GM12878 (cell line): ENCODE measurements around the gene AANAT.

Experiments
- BACH1 ChIP-seq: fragments of 450-650 bp; IDR thresholded peaks from 2 replicates; pipeline ENCODE4 v1.6.1; 2017; ENCODE audit warnings: mild to moderate bottlenecking, borderline replicate concordance
- FOS ChIP-seq: IDR thresholded peaks from 3 replicates; pipeline ENCODE4 v1.6.1; 2011; ENCODE audit warnings: borderline replicate concordance; ENCODE audit not compliant: insufficient read length; ENCODE audit errors: extremely low read depth
- PAX8 ChIP-seq: fragments of 450-650 bp; IDR thresholded peaks from 2 replicates; pipeline ENCODE4 v1.6.1; 2017; ENCODE audit warnings: mild to moderate bottlenecking, moderate library complexity
- REST ChIP-seq: IDR thresholded peaks from 2 replicates; pipeline ENCODE4 v1.6.1; 2012; ENCODE audit warnings: mild to moderate bottlenecking, low read depth, low read length
- RFX5 ChIP-seq: IDR thresholded peaks from 2 replicates; pipeline ENCODE4 v1.6.1; 2011; ENCODE audit warnings: low read depth, low read length, improper control_type of control experiment
- SMC3 ChIP-seq: IDR thresholded peaks from 2 replicates; pipeline ENCODE4 v1.6.1; 2011; ENCODE audit warnings: low read length, improper control_type of control experiment, borderline replicate concordance
- SRF ChIP-seq, 2 experiments: IDR thresholded peaks; 2 replicates each; pipeline ENCODE4 v1.6.1; 2011; ENCODE audit warnings: low read depth in 2 of 2, low read length in 2 of 2, mild to moderate bottlenecking in 1 of 2, moderate library complexity in 1 of 2
- TAF1 ChIP-seq: IDR thresholded peaks from 2 replicates; pipeline ENCODE4 v1.6.1; 2011; ENCODE audit warnings: mild to moderate bottlenecking, low read depth, low read length, borderline replicate concordance
- YY1 ChIP-seq: IDR thresholded peaks from 2 replicates; pipeline ENCODE4 v1.6.1; 2011; ENCODE audit warnings: low read depth, mild to moderate bottlenecking, low read length
- ZBTB40 ChIP-seq: fragments of 450-650 bp; IDR thresholded peaks from 2 replicates; pipeline ENCODE4 v1.6.1; 2016; ENCODE audit warnings: mild to moderate bottlenecking, moderate library complexity, borderline replicate concordance
- ZNF217 ChIP-seq: fragments of 450-650 bp; IDR thresholded peaks from 2 replicates; pipeline ENCODE4 v1.6.1; 2017; ENCODE audit warnings: antibody characterized with exemption, mild to moderate bottlenecking
- TF ChIP-seq, protein P1 (sequence below), 3 experiments: IDR thresholded peaks in 2 of 3; conservative IDR thresholded peaks in 1 of 3; 2 replicates each; pipeline ENCODE4 v1.5.1; 2011; ENCODE audit warnings: low read depth in 3 of 3, low read length in 3 of 3, mild to moderate bottlenecking in 3 of 3, control low read depth in 2 of 3, moderate library complexity in 2 of 3, inconsistent platforms in 1 of 3, mixed read lengths in 1 of 3; ENCODE audit not compliant: control insufficient read depth in 2 of 3, insufficient read depth in 1 of 3; ENCODE audit errors: extremely low read depth in 1 of 3

GRCh38 chr17:76474894-76475293 is 7.5 kb downstream of the AANAT start:
- TF ChIP-seq, protein P1, sequence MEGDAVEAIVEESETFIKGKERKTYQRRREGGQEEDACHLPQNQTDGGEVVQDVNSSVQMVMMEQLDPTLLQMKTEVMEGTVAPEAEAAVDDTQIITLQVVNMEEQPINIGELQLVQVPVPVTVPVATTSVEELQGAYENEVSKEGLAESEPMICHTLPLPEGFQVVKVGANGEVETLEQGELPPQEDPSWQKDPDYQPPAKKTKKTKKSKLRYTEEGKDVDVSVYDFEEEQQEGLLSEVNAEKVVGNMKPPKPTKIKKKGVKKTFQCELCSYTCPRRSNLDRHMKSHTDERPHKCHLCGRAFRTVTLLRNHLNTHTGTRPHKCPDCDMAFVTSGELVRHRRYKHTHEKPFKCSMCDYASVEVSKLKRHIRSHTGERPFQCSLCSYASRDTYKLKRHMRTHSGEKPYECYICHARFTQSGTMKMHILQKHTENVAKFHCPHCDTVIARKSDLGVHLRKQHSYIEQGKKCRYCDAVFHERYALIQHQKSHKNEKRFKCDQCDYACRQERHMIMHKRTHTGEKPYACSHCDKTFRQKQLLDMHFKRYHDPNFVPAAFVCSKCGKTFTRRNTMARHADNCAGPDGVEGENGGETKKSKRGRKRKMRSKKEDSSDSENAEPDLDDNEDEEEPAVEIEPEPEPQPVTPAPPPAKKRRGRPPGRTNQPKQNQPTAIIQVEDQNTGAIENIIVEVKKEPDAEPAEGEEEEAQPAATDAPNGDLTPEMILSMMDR (IDR thresholded peaks at IDR 0.05 in 2 of 3, conservative IDR thresholded peaks at IDR 0.05 in 1 of 3; ENCODE audit: control insufficient read depth in 2 of 3, extremely low read depth in 1 of 3, insufficient read depth in 1 of 3, low read depth in 3 of 3, low read length in 3 of 3): no peak
- TF ChIP-seq REST (no peak), RFX5 (no peak), SMC3 (no peak), YY1 (no peak), ZBTB40 (no peak), SRF (IDR thresholded peaks at IDR 0.05; ENCODE audit: low read depth in 2 of 2, low read length in 2 of 2) (no peak), TAF1 (no peak), PAX8 (no peak), BACH1 (no peak), FOS (no peak), ZNF217 (no peak)
